CD8-positive, alpha-beta memory T cell (primary cell): ENCODE results near the gene CC2D2A. TPM values are rescaled to one million over a fixed set of nuclear protein-coding genes. Genes with fewer than 3 reads are reported as not detected.

Source experiments
- CTCF ChIA-PET: fragments of 350-600 bp; sonication (Branson Sonifier 250); formaldehyde crosslinking; loops from one replicate; lab custom pipeline; 2021; ENCODE audit warnings: antibody characterized with exemption; lab: Charles Lee
- POLR2A ChIA-PET: fragments of 350-600 bp; sonication (Branson Sonifier 250); formaldehyde crosslinking; loops from one replicate; lab custom pipeline; 2021; ENCODE audit warnings: antibody characterized with exemption; lab: Charles Lee
- DNase-seq, 5 donors: peaks; one replicate each; pipeline versions ENCODE4 v3.0.0 to v3.0.0-alpha.2; 2020 to 2022; ENCODE audit warnings: mixed read lengths in 1 of 5
- H3K27ac ChIP-seq: one replicate; pipeline ENCODE4 v1.7.0; 2013; ENCODE audit warnings: low read depth, mild to moderate bottlenecking, low read length, moderate library complexity
- H3K27me3 ChIP-seq: 2 replicates; pipeline ENCODE4 v1.7.0; 2013; ENCODE audit warnings: low read length, mild to moderate bottlenecking; ENCODE audit not compliant: insufficient read depth, poor library complexity, severe bottlenecking
- H3K36me3 ChIP-seq: 2 replicates; pipeline ENCODE4 v1.7.0; 2013; ENCODE audit warnings: mild to moderate bottlenecking, low read length, moderate library complexity; ENCODE audit not compliant: insufficient read depth
- H3K4me1 ChIP-seq: 2 replicates; pipeline ENCODE4 v1.7.0; 2013; ENCODE audit warnings: mild to moderate bottlenecking, low read length, moderate library complexity; ENCODE audit not compliant: insufficient read depth
- H3K4me3 ChIP-seq: 2 replicates; pipeline ENCODE4 v1.7.0; 2013; ENCODE audit warnings: mild to moderate bottlenecking, low read length
- H3K9me3 ChIP-seq: 2 replicates; pipeline ENCODE4 v1.7.0; 2013; ENCODE audit warnings: mild to moderate bottlenecking, low read length
- H3K27ac Mint-ChIP-seq, 8 donors: one replicate each; pipeline ENCODE4 v1.8.0; 2020 to 2021; ENCODE audit warnings: mixed read lengths in 8 of 8, mild to moderate bottlenecking in 6 of 8, inconsistent platforms in 3 of 8, moderate library complexity in 3 of 8
- H3K27me3 Mint-ChIP-seq, 2 donors: one replicate each; pipeline ENCODE4 v1.8.0; 2020 to 2021; ENCODE audit warnings: mixed read lengths in 2 of 2, mild to moderate bottlenecking in 1 of 2, moderate library complexity in 1 of 2
- H3K36me3 Mint-ChIP-seq, 3 donors: one replicate each; pipeline ENCODE4 v1.8.0; 2020 to 2021; ENCODE audit warnings: mixed read lengths in 3 of 3, inconsistent platforms in 1 of 3, mild to moderate bottlenecking in 1 of 3
- H3K4me1 Mint-ChIP-seq, 3 donors: one replicate each; pipeline ENCODE4 v1.8.0; 2020 to 2021; ENCODE audit warnings: mixed read lengths in 3 of 3, inconsistent platforms in 1 of 3, mild to moderate bottlenecking in 1 of 3
- H3K4me3 Mint-ChIP-seq, 7 donors: one replicate each; pipeline ENCODE4 v1.8.0; 2020 to 2021; ENCODE audit warnings: mixed read lengths in 7 of 7, mild to moderate bottlenecking in 6 of 7, moderate library complexity in 4 of 7, inconsistent platforms in 2 of 7
- H3K9me3 Mint-ChIP-seq, 5 donors: one replicate each; pipeline ENCODE4 v1.8.0; 2020 to 2022; ENCODE audit warnings: mixed read lengths in 5 of 5, mild to moderate bottlenecking in 3 of 5, moderate library complexity in 2 of 5, inconsistent platforms in 1 of 5
- polyA plus RNA-seq: library from polyadenylated mRNA; unstranded; fragments of 300-500 nt; fragmentation: Illumina TruSeq; gene quantifications from one replicate; pipeline ENCODE4 v1.2.3, GENCODE V29; 2021
- total RNA-seq, 2 experiments: library from RNA; stranded (reverse); gene quantifications; one replicate each; pipeline ENCODE4 v1.2.3, GENCODE V29; 2021

Gene CC2D2A
- total and polyA plus RNA-seq, 3 experiments from 2014 or later, result 0.14 TPM; not detected in 2

- ChIA-PET POLR2A (no interaction called here), CTCF (no interaction called here)
- no peak overlapping the region for H3K4me3 ChIP-seq
- no peak overlapping the region for H3K27ac ChIP-seq
- DNase-seq, result no peak
- Mint-ChIP-seq H3K9me3 (no peaks in the 10 kb centered on the region), H3K27me3 (peaks cover 0 to 2% of the 10 kb centered on the region in 2 donors), H3K4me1 (peaks cover 6 to 10% (median 9%) of the 10 kb centered on the region in 3 donors), H3K36me3 (peaks cover 7 to 29% (median 12%) of the 10 kb centered on the region in 3 donors), H3K4me3 (no peak overlapping the region), H3K27ac (peak overlapping the region in 1 of 8 donors; percentile 40)
- no peaks in the 10 kb centered on the region for H3K27me3 ChIP-seq
- no peaks in the 10 kb centered on the region for H3K9me3 ChIP-seq
- peaks cover 7% of the 10 kb centered on the region for H3K4me1 ChIP-seq
- no peaks in the 10 kb centered on the region for H3K36me3 ChIP-seq
Observed at GRCh38 chr4:15542760-15543159, 73.1 kb downstream of the CC2D2A start.

GRCh38 chr4:15543537-15544247 is 74.0 kb downstream of the CC2D2A start:
- Mint-ChIP-seq H3K4me1 (peaks cover 9 to 14% (median 13%) of the 10 kb centered on the region in 3 donors), H3K9me3 (no peaks in the 10 kb centered on the region), H3K36me3 (peaks cover 6 to 21% (median 12%) of the 10 kb centered on the region in 3 donors), H3K27ac (no peak overlapping the region), H3K4me3 (no peak overlapping the region), H3K27me3 (peaks cover 0 to 2% of the 10 kb centered on the region in 2 donors)
- POLR2A ChIA-PET, result no interaction called here
- H3K9me3 ChIP-seq, result no peaks in the 10 kb centered on the region
- H3K27me3 ChIP-seq, result no peaks in the 10 kb centered on the region
- H3K4me3 ChIP-seq, result no peak overlapping the region
- no peaks in the 10 kb centered on the region for H3K36me3 ChIP-seq
- CTCF ChIA-PET, result no interaction called here
- DNase-seq, result no peak
- no peak overlapping the region for H3K27ac ChIP-seq
- H3K4me1 ChIP-seq, result peaks cover 7% of the 10 kb centered on the region

GRCh38 chr4:15544248-15544729 is 74.6 kb downstream of the CC2D2A start:
- no peaks in the 10 kb centered on the region for H3K9me3 ChIP-seq
- CTCF ChIA-PET, result interaction anchor here (0.8 kb wide), 1 partner anchor 13 kb away, joined by 3 read pairs; no protein-coding TSS in a partner anchor
- no peak overlapping the region for H3K27ac ChIP-seq
- H3K4me1 ChIP-seq, result peaks cover 7% of the 10 kb centered on the region
- Mint-ChIP-seq H3K9me3 (no peaks in the 10 kb centered on the region), H3K27me3 (peaks cover 0 to 2% of the 10 kb centered on the region in 2 donors), H3K4me3 (no peak overlapping the region), H3K36me3 (peaks cover 6 to 19% (median 12%) of the 10 kb centered on the region in 3 donors), H3K27ac (no peak overlapping the region), H3K4me1 (peaks cover 9 to 14% (median 13%) of the 10 kb centered on the region in 3 donors)
- DNase-seq, result no peak
- H3K4me3 ChIP-seq, result no peak overlapping the region
- no peaks in the 10 kb centered on the region for H3K36me3 ChIP-seq
- H3K27me3 ChIP-seq, result no peaks in the 10 kb centered on the region
- POLR2A ChIA-PET, result no interaction called here

- H3K27me3 ChIP-seq, result no peaks in the 10 kb centered on the region
- ChIA-PET POLR2A (no interaction called here), CTCF (no interaction called here)
- H3K27ac ChIP-seq, result no peak overlapping the region
- peaks cover 0 to 2% of the 10 kb centered on the region in 2 donors for H3K27me3 Mint-ChIP-seq
- no peak overlapping the region for H3K4me3 Mint-ChIP-seq
- H3K36me3 ChIP-seq, result no peaks in the 10 kb centered on the region
- H3K9me3 Mint-ChIP-seq, result no peaks in the 10 kb centered on the region
- no peaks in the 10 kb centered on the region for H3K9me3 ChIP-seq
- peaks cover 7% of the 10 kb centered on the region for H3K4me1 ChIP-seq
- no peak overlapping the region for H3K4me3 ChIP-seq
- H3K27ac Mint-ChIP-seq, result peak overlapping the region in 1 of 8 donors; percentile 7
- no peak for DNase-seq
- peaks cover 6 to 17% (median 9%) of the 10 kb centered on the region in 3 donors for H3K36me3 Mint-ChIP-seq
- peaks cover 9 to 14% (median 13%) of the 10 kb centered on the region in 3 donors for H3K4me1 Mint-ChIP-seq
Observed at GRCh38 chr4:15545371-15545770, 75.7 kb downstream of the CC2D2A start.

GRCh38 chr4:15547392-15547791 is 77.7 kb downstream of the CC2D2A start:
- Histone ChIP-seq H3K36me3 (no peaks in the 10 kb centered on the region), H3K9me3 (no peaks in the 10 kb centered on the region), H3K4me3 (no peak overlapping the region), H3K27ac (no peak overlapping the region), H3K4me1 (peaks cover 7% of the 10 kb centered on the region), H3K27me3 (no peaks in the 10 kb centered on the region)
- ChIA-PET CTCF (no interaction called here), POLR2A (no interaction called here)
- Mint-ChIP-seq H3K4me3 (peak overlapping the region; percentile 0 to 68 (median 46)), H3K4me1 (peaks cover 9 to 14% (median 13%) of the 10 kb centered on the region in 3 donors), H3K27me3 (peaks cover 0 to 2% of the 10 kb centered on the region in 2 donors), H3K36me3 (peaks cover 4 to 9% (median 9%) of the 10 kb centered on the region in 3 donors), H3K9me3 (no peaks in the 10 kb centered on the region), H3K27ac (peak overlapping the region in 6 of 8 donors; percentile 51 to 74 (median 62))
- peak in 2 of 5 donors; percentile 33 to 34 for DNase-seq

GRCh38 chr4:15550491-15550890 is 80.8 kb downstream of the CC2D2A start:
- H3K9me3 ChIP-seq, result no peaks in the 10 kb centered on the region
- Mint-ChIP-seq H3K9me3 (no peaks in the 10 kb centered on the region), H3K4me3 (no peak overlapping the region), H3K36me3 (peaks cover 1 to 2% (median 1%) of the 10 kb centered on the region in 3 donors), H3K27me3 (peaks cover 0 to 2% of the 10 kb centered on the region in 2 donors), H3K4me1 (peaks cover 9 to 14% (median 13%) of the 10 kb centered on the region in 3 donors), H3K27ac (no peak overlapping the region)
- H3K36me3 ChIP-seq, result no peaks in the 10 kb centered on the region
- H3K4me1 ChIP-seq, result peaks cover 7% of the 10 kb centered on the region
- ChIA-PET CTCF (no interaction called here), POLR2A (no interaction called here)
- DNase-seq, result no peak
- no peak overlapping the region for H3K4me3 ChIP-seq
- no peaks in the 10 kb centered on the region for H3K27me3 ChIP-seq
- H3K27ac ChIP-seq, result no peak overlapping the region

- H3K9me3 ChIP-seq, result no peaks in the 10 kb centered on the region
- DNase-seq, result no peak
- H3K36me3 Mint-ChIP-seq, result peaks cover 0 to 2% (median 0%) of the 10 kb centered on the region in 3 donors
Observed at GRCh38 chr4:15551740-15552446, 82.2 kb downstream of the CC2D2A start.

More at GRCh38 chr4:15551740-15552446, 82.2 kb downstream of the CC2D2A start:
- H3K27me3 Mint-ChIP-seq, result no peaks in the 10 kb centered on the region
- Histone ChIP-seq H3K27ac (no peak overlapping the region), H3K27me3 (no peaks in the 10 kb centered on the region), H3K4me1 (peaks cover 5% of the 10 kb centered on the region), H3K36me3 (no peaks in the 10 kb centered on the region), H3K4me3 (no peak overlapping the region)
- H3K4me3 Mint-ChIP-seq, result no peak overlapping the region
- ChIA-PET CTCF (no interaction called here), POLR2A (no interaction called here)
- H3K27ac Mint-ChIP-seq, result no peak overlapping the region
- H3K9me3 Mint-ChIP-seq, result no peaks in the 10 kb centered on the region
- peaks cover 7 to 10% (median 10%) of the 10 kb centered on the region in 3 donors for H3K4me1 Mint-ChIP-seq
